Measurements from ENCODE around the gene TEX22.

DNA sequence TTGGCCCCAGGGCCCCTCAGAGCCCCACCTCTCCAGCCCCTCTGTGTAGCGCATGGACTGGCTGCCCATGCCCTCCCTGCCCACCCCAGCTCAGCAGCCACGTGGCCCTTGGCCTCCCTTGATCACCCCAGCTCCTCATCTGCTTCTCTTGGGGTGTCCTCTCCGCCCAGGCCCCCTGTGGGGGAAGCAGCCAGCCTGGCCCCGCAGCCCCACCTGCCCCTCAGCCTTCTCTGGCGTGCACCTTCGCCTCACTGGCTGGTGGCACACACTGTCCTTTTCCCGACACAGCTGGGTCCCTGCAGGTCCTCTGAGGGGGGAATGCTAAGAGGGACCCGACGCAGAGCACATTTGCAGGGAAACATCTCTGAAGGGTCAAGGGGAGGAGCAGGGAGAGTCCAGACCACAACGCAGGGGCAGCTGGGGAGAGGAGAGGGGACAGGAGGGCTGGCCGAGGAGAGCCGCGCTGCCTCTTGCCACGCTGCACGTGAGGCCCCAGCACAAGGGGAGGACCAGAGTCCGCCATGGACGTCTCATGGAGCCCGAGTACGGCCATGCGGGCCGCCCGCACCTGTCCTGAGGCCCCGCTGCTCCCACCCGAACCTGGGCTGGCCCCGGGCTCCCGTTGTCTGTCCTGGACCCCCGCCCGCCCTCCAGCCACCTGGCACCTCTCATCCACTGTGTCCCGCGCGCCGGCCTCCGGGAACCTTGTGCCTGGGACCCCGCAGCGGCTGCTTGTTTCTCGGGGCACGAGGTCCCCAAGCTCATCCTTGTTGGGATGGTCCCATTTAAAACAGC, 47.7 kb upstream of the TEX22 start:
- TF ChIP-seq EZH2 (IDR thresholded peaks at IDR 0.05; ENCODE audit: low read length, missing control alignments) (no peak), CTCF (conservative IDR thresholded peaks at IDR 0.05 in 1 of 2, IDR thresholded peaks at IDR 0.05 in 1 of 2; ENCODE audit: low read depth in 1 of 2, low read length in 2 of 2) (no peak)

Data from fibroblast of lung (primary cell).